ENCODE results near the gene KSR1.

DNA sequence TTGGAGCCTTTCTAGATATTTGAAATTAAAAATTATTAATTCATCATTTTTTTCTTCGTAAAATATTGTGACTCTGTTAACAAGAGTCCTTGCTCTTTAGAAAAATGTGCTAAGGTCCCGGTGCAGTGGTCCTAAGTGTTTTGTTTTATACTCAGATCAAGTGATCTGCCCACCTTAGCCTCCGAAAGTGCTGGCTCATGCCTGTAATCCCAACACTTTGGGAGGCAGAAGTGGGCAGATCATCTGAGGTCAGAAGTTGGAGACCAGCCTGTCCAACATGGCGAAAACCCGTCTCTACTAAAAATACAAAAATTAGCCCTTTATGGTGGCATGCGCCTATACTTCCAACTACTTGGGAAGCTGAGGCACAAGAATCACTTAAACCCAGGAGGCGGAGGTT lies 92.1 kb downstream of the KSR1 start:
- TF ChIP-seq EZH2 (IDR thresholded peaks at IDR 0.05; ENCODE audit: insufficient read depth, poor library complexity, severe bottlenecking) (no peak), EZH2phosphoT487 (IDR thresholded peaks at IDR 0.05; ENCODE audit: insufficient read depth, low read depth) (no peak)

All from GM23248 (cell line).